H9 (cell line): Measurements from ENCODE around the gene ZNF415. TPM values are rescaled to one million over a fixed set of nuclear protein-coding genes. Genes with fewer than 3 reads are reported as not detected.
A peak's percentile ranks its signal among the peaks of the same experiment; 100 is the strongest.

Source experiments
- DNase-seq: peaks from one replicate; pipeline ENCODE4 v3.0.0-alpha.2; 2017
- H2AFZ ChIP-seq: one replicate; pipeline ENCODE4 v1.6.1; 2013; ENCODE audit warnings: mild to moderate bottlenecking, low read length, control low read depth, moderate library complexity
- H2AK5ac ChIP-seq: 2 replicates; pipeline ENCODE4 v1.6.1; 2013; ENCODE audit warnings: low read length, control low read depth, mixed read lengths; ENCODE audit not compliant: insufficient read length
- H2BK120ac ChIP-seq: one replicate; pipeline ENCODE4 v1.6.1; 2013; ENCODE audit warnings: low read depth, mild to moderate bottlenecking, low read length, control low read depth, inconsistent platforms; ENCODE audit not compliant: poor library complexity, severe bottlenecking
- H2BK12ac ChIP-seq: 2 replicates; pipeline ENCODE4 v1.6.1; 2013; ENCODE audit warnings: low read length, control low read depth, mixed read lengths, low read depth; ENCODE audit not compliant: insufficient read length
- H2BK15ac ChIP-seq: 2 replicates; pipeline ENCODE4 v1.6.1; 2013; ENCODE audit warnings: low read depth, low read length, control low read depth
- H2BK20ac ChIP-seq: one replicate; pipeline ENCODE4 v1.6.1; 2013; ENCODE audit warnings: low read depth, mild to moderate bottlenecking, low read length, control low read depth, inconsistent platforms; ENCODE audit not compliant: poor library complexity, severe bottlenecking
- H2BK5ac ChIP-seq: 2 replicates; pipeline ENCODE4 v1.6.1; 2013; ENCODE audit warnings: low read length, control low read depth, mixed read lengths; ENCODE audit not compliant: insufficient read length
- H3K14ac ChIP-seq: 2 replicates; pipeline ENCODE4 v1.6.1; 2013; ENCODE audit warnings: low read length, control low read depth; ENCODE audit not compliant: insufficient read depth
- H3K18ac ChIP-seq: 2 replicates; pipeline ENCODE4 v1.6.1; 2013; ENCODE audit warnings: low read depth, mild to moderate bottlenecking, mixed read lengths, low read length, control low read depth; ENCODE audit not compliant: insufficient read length
- H3K23ac ChIP-seq: 2 replicates; pipeline ENCODE4 v1.6.1; 2013; ENCODE audit warnings: low read length, control low read depth, mixed read lengths, low read depth; ENCODE audit not compliant: insufficient read length
- H3K23me2 ChIP-seq: 2 replicates; pipeline ENCODE4 v1.6.1; 2013; ENCODE audit warnings: low read depth, mild to moderate bottlenecking, mixed read lengths, low read length, control low read depth; ENCODE audit not compliant: insufficient read length, poor library complexity, severe bottlenecking
- H3K27ac ChIP-seq: 2 replicates; pipeline ENCODE4 v1.5.1; 2013; ENCODE audit warnings: low read length, control low read depth, mixed read lengths, low read depth; ENCODE audit not compliant: insufficient read length
- H3K27me3 ChIP-seq: 2 replicates; pipeline ENCODE4 v1.6.1; 2013; ENCODE audit warnings: low read length, control low read depth, inconsistent platforms; ENCODE audit not compliant: insufficient read depth
- H3K4ac ChIP-seq: 2 replicates; pipeline ENCODE4 v1.6.1; 2013; ENCODE audit warnings: low read depth, mild to moderate bottlenecking, control low read depth, inconsistent platforms, low read length, moderate library complexity
- H3K4me1 ChIP-seq: 2 replicates; pipeline ENCODE4 v1.6.1; 2013; ENCODE audit warnings: low read length, control low read depth, inconsistent platforms; ENCODE audit not compliant: insufficient read depth
- H3K4me2 ChIP-seq: 2 replicates; pipeline ENCODE4 v1.6.1; 2013; ENCODE audit warnings: low read length, control low read depth, mixed read lengths; ENCODE audit not compliant: insufficient read length, insufficient read depth
- H3K56ac ChIP-seq: 2 replicates; pipeline ENCODE4 v1.6.1; 2013; ENCODE audit warnings: low read depth, mild to moderate bottlenecking, mixed read lengths, low read length, control low read depth; ENCODE audit not compliant: insufficient read length
- H3K79me1 ChIP-seq: 2 replicates; pipeline ENCODE4 v1.6.1; 2013; ENCODE audit warnings: low read depth, mild to moderate bottlenecking, moderate library complexity, low read length, control low read depth, inconsistent platforms; ENCODE audit not compliant: insufficient read depth, poor library complexity, severe bottlenecking
- H3K79me2 ChIP-seq: 2 replicates; pipeline ENCODE4 v1.6.1; 2013; ENCODE audit warnings: low read length, control low read depth, inconsistent platforms; ENCODE audit not compliant: insufficient read depth
- H3K9ac ChIP-seq: 2 replicates; pipeline ENCODE4 v1.6.1; 2013; ENCODE audit warnings: low read length, control low read depth, mixed read lengths; ENCODE audit not compliant: insufficient read length; ENCODE audit errors: extremely low read depth
- H3K9me3 ChIP-seq: one replicate; pipeline ENCODE4 v1.6.1; 2013; ENCODE audit warnings: low read depth, low read length, inconsistent platforms; ENCODE audit not compliant: control insufficient read depth
- H3T11ph ChIP-seq: one replicate; pipeline ENCODE4 v1.6.1; 2013; ENCODE audit warnings: mild to moderate bottlenecking, low read length, control low read depth, inconsistent platforms
- H4K20me1 ChIP-seq: one replicate; pipeline ENCODE4 v1.6.1; 2013; ENCODE audit not compliant: control insufficient read depth, insufficient read length, insufficient read depth
- H4K5ac ChIP-seq: 2 replicates; pipeline ENCODE4 v1.6.1; 2013; ENCODE audit warnings: low read depth, mild to moderate bottlenecking, mixed read lengths, low read length, control low read depth; ENCODE audit not compliant: insufficient read length
- H4K8ac ChIP-seq: replicated peaks from 2 replicates; pipeline ENCODE4 v1.6.1; 2013; ENCODE audit warnings: low read length, control low read depth, mixed read lengths, low read depth; ENCODE audit not compliant: insufficient read length
- H4K91ac ChIP-seq: 2 replicates; pipeline ENCODE4 v1.6.1; 2013; ENCODE audit warnings: low read depth, mild to moderate bottlenecking, moderate library complexity, mixed read lengths, low read length, control low read depth; ENCODE audit not compliant: insufficient read length
- H3K27ac Mint-ChIP-seq, 3 experiments: 2 replicates in 2 of 3; 3 replicates in 1 of 3; pipeline ENCODE4 v1.8.0; 2020 to 2021; ENCODE audit warnings: mixed read lengths in 3 of 3, mild to moderate bottlenecking in 1 of 3, moderate library complexity in 1 of 3
- H3K27me3 Mint-ChIP-seq: 2 replicates; pipeline ENCODE4 v1.8.0; 2021; ENCODE audit warnings: low read depth, mild to moderate bottlenecking, moderate library complexity, mixed read lengths
- H3K36me3 Mint-ChIP-seq, 3 experiments: 2 replicates in 2 of 3; 3 replicates in 1 of 3; pipeline ENCODE4 v1.8.0; 2020 to 2021; ENCODE audit warnings: low read depth in 3 of 3, mixed read lengths in 3 of 3; ENCODE audit not compliant: insufficient read depth in 1 of 3
- H3K4me1 Mint-ChIP-seq, 2 experiments: 2 replicates each; pipeline ENCODE4 v1.8.0; 2020; ENCODE audit warnings: mixed read lengths in 2 of 2
- H3K4me3 Mint-ChIP-seq, 2 experiments: 2 replicates in 1 of 2; 3 replicates in 1 of 2; pipeline ENCODE4 v1.8.0; 2020 to 2021; ENCODE audit warnings: mild to moderate bottlenecking in 2 of 2, mixed read lengths in 2 of 2, moderate library complexity in 1 of 2
- H3K9me3 Mint-ChIP-seq, 2 experiments: 2 replicates in 1 of 2; 3 replicates in 1 of 2; pipeline ENCODE4 v1.8.0; 2020; ENCODE audit warnings: mild to moderate bottlenecking in 2 of 2, mixed read lengths in 2 of 2, moderate library complexity in 1 of 2
- WGBS: extraction: QIAGEN DNeasy Blood & Tissue Kit; methylation state at CpG from one replicate; pipeline ENCODE4 v1.1.7; 2013; ENCODE audit warnings: missing lambda C conversion rate, low lambda C conversion rate, mixed read lengths; ENCODE audit not compliant: insufficient read length; ENCODE audit errors: extremely low coverage; 5-methylcytosine and 5-hydroxymethylcytosine counted together
- total RNA-seq: library from RNA; stranded (reverse); gene quantifications from 2 replicates; pipeline ENCODE4 v1.2.1, GENCODE V29; 2021
- TF ChIP-seq, protein P1 (sequence below): fragments of 200-600 bp; sonication (generic); conservative IDR thresholded peaks from 3 replicates; pipeline ENCODE4 v1.8.0; 2021; ENCODE audit warnings: antibody characterized with exemption, mild to moderate bottlenecking

The ZNF415 gene
- total RNA-seq, 1 experiment from 2014 or later = 12.3 TPM

- Histone ChIP-seq H2BK12ac (no peak overlapping the region), H2AK5ac (no peak overlapping the region), H3K4me1 (no peaks in the 10 kb centered on the region), H2BK15ac (no peak overlapping the region), H3K79me1 (no peaks in the 10 kb centered on the region), H3K27me3 (no peaks in the 10 kb centered on the region), H3K14ac (no peak overlapping the region), H3K4ac (no peak overlapping the region), H2BK120ac (no peak overlapping the region), H2AFZ (no peak overlapping the region), H3K18ac (no peak overlapping the region), H3K9ac (no peak overlapping the region), H4K8ac (no peak overlapping the region), H3K23me2 (no peaks in the 10 kb centered on the region), H2BK20ac (no peak overlapping the region), H3K79me2 (no peaks in the 10 kb centered on the region), H4K91ac (no peak overlapping the region), H3K56ac (no peak overlapping the region), H3K27ac (no peak overlapping the region), H4K5ac (no peak overlapping the region), H4K20me1 (no peaks in the 10 kb centered on the region), H3K4me2 (no peak overlapping the region), H2BK5ac (no peak overlapping the region), H3T11ph (no peak overlapping the region), H3K9me3 (no peaks in the 10 kb centered on the region), H3K23ac (no peak overlapping the region)
- TF ChIP-seq, protein P1, sequence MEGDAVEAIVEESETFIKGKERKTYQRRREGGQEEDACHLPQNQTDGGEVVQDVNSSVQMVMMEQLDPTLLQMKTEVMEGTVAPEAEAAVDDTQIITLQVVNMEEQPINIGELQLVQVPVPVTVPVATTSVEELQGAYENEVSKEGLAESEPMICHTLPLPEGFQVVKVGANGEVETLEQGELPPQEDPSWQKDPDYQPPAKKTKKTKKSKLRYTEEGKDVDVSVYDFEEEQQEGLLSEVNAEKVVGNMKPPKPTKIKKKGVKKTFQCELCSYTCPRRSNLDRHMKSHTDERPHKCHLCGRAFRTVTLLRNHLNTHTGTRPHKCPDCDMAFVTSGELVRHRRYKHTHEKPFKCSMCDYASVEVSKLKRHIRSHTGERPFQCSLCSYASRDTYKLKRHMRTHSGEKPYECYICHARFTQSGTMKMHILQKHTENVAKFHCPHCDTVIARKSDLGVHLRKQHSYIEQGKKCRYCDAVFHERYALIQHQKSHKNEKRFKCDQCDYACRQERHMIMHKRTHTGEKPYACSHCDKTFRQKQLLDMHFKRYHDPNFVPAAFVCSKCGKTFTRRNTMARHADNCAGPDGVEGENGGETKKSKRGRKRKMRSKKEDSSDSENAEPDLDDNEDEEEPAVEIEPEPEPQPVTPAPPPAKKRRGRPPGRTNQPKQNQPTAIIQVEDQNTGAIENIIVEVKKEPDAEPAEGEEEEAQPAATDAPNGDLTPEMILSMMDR = peak; percentile 95
- Mint-ChIP-seq H3K27ac (peak overlapping the region; percentile 67 to 74 (median 74); a peak in 3 of 7 replicates), H3K36me3 (peaks cover 51 to 68% (median 65%) of the 10 kb centered on the region in 3 experiments), H3K27me3 (no peaks in the 10 kb centered on the region), H3K4me3 (peak overlapping the region in 1 of 2 experiments; percentile 44; a peak in 2 of 5 replicates), H3K4me1 (peaks cover 6 to 7% of the 10 kb centered on the region in 2 experiments), H3K9me3 (peaks cover 12 to 19% of the 10 kb centered on the region in 2 experiments; a peak in 4 of 5 replicates)
- WGBS = no CpG with 5 or more reads among the region's 10 CpGs
- peak; percentile 91 for DNase-seq
These were observed 55.7 kb downstream of the ZNF415 start for GRCh38 chr19:53076984-53077383.
